Measurements from ENCODE around the gene PPP2R2B. TPM values are rescaled to one million over a fixed set of nuclear protein-coding genes. Genes with fewer than 3 reads are reported as not detected.
"Not testable (repeated sequence)": the region's sequence is repeated elsewhere in the genome, so short reads cannot be mapped to it uniquely, and the experiment has no call there.

The PPP2R2B gene
- total RNA-seq, 1 experiment from 2014 or later, result not detected

GRCh38 chr5:146560205-146560812, 318.2 kb downstream of the PPP2R2B start:
- Histone ChIP-seq H3K36me3 (ENCODE audit: low read depth, low read length) (no peaks in the 10 kb centered on the region), H3K27me3 (ENCODE audit: low read length) (peaks cover 4% of the 10 kb centered on the region; the same call in 1 of the 2 replicates), H3K9ac (ENCODE audit: low read length) (no peak overlapping the region), H3K4me1 (ENCODE audit: insufficient read depth, low read length) (peaks cover 18% of the 10 kb centered on the region), H2AFZ (ENCODE audit: low read length) (no peak overlapping the region), H3K4me3 (ENCODE audit: low read length) (no peak overlapping the region), H3K9me3 (ENCODE audit: low read length) (no peaks in the 10 kb centered on the region), H4K20me1 (ENCODE audit: low read length) (no peaks in the 10 kb centered on the region), H3F3A (ENCODE audit: low read length, unreplicated experiment) (no peaks in the 10 kb centered on the region), H3K4me2 (ENCODE audit: low read length) (no peak overlapping the region), H3K79me2 (ENCODE audit: low read length) (no peaks in the 10 kb centered on the region), H3K9me2 (replicated peaks; ENCODE audit: low read length) (no peaks in the 10 kb centered on the region), H3K27ac (ENCODE audit: low read length) (no peak overlapping the region)
- no peak for ATAC-seq
- TF ChIP-seq EZH2phosphoT487 (IDR thresholded peaks at IDR 0.05; ENCODE audit: borderline replicate concordance, low read length), result no peak
- ChIA-PET POLR2A (ENCODE audit: unreplicated experiment) (no interaction called here), CTCF (no interaction called here)
- no TSS peak for BruUV-seq (replicated peaks)
- DNase-seq, result peak; percentile 19
- intact Hi-C loops (cut with micrococcal nuclease), result no loop called here

GRCh38 chr5:146556884-146557283, 321.7 kb downstream of the PPP2R2B start:
- BruUV-seq (replicated peaks); H3K79me2 ChIP-seq (ENCODE audit: low read length); DNase-seq; H3K9ac ChIP-seq (ENCODE audit: low read length); intact Hi-C loops (cut with micrococcal nuclease); H3F3A ChIP-seq (ENCODE audit: low read length, unreplicated experiment); H3K4me3 ChIP-seq (ENCODE audit: low read length); POLR2A ChIA-PET (ENCODE audit: unreplicated experiment); H2AFZ ChIP-seq (ENCODE audit: low read length); H3K36me3 ChIP-seq (ENCODE audit: low read depth, low read length); H3K9me2 ChIP-seq (replicated peaks; ENCODE audit: low read length); ATAC-seq; H3K4me2 ChIP-seq (ENCODE audit: low read length); H4K20me1 ChIP-seq (ENCODE audit: low read length); H3K4me1 ChIP-seq (ENCODE audit: insufficient read depth, low read length); CTCF ChIA-PET; H3K27ac ChIP-seq (ENCODE audit: low read length); H3K9me3 ChIP-seq (ENCODE audit: low read length): not testable (repeated sequence)
- H3K27me3 ChIP-seq (ENCODE audit: low read length), result peaks cover 30% of the 10 kb centered on the region

GRCh38 chr5:146553446-146553845, 325.1 kb downstream of the PPP2R2B start:
- H3K4me3 ChIP-seq (ENCODE audit: low read length), result no peak overlapping the region
- no peak overlapping the region for H2AFZ ChIP-seq (ENCODE audit: low read length)
- H3K9me3 ChIP-seq (ENCODE audit: low read length), result no peaks in the 10 kb centered on the region
- no peaks in the 10 kb centered on the region for H3K36me3 ChIP-seq (ENCODE audit: low read depth, low read length)
- ChIA-PET POLR2A (ENCODE audit: unreplicated experiment) (no interaction called here), CTCF (no interaction called here)
- H3K4me2 ChIP-seq (ENCODE audit: low read length), result no peak overlapping the region
- H3K79me2 ChIP-seq (ENCODE audit: low read length), result no peaks in the 10 kb centered on the region
- intact Hi-C loops (cut with micrococcal nuclease), result no loop called here
- TF ChIP-seq EZH2 (IDR thresholded peaks at IDR 0.05; ENCODE audit: low read length, unreplicated experiment) (no peak), EZH2phosphoT487 (IDR thresholded peaks at IDR 0.05; ENCODE audit: borderline replicate concordance, low read length) (no peak), CTCF (conservative IDR thresholded peaks at IDR 0.05; ENCODE audit: low read depth, low read length) (no peak)
- no peak overlapping the region for H3K9ac ChIP-seq (ENCODE audit: low read length)
- H4K20me1 ChIP-seq (ENCODE audit: low read length), result no peaks in the 10 kb centered on the region
- H3K27ac ChIP-seq (ENCODE audit: low read length), result no peak overlapping the region
- peaks cover 61% of the 10 kb centered on the region for H3K27me3 ChIP-seq (ENCODE audit: low read length)
- no peaks in the 10 kb centered on the region for H3F3A ChIP-seq (ENCODE audit: low read length, unreplicated experiment)
- H3K4me1 ChIP-seq (ENCODE audit: insufficient read depth, low read length), result no peaks in the 10 kb centered on the region
- ATAC-seq, result no peak
- H3K9me2 ChIP-seq (replicated peaks; ENCODE audit: low read length), result no peaks in the 10 kb centered on the region
- no TSS peak for BruUV-seq (replicated peaks)
- no peak for DNase-seq

- no peaks in the 10 kb centered on the region for H4K20me1 ChIP-seq (ENCODE audit: low read length)
- H3F3A ChIP-seq (ENCODE audit: low read length, unreplicated experiment), result no peaks in the 10 kb centered on the region
- H3K79me2 ChIP-seq (ENCODE audit: low read length), result no peaks in the 10 kb centered on the region
- BruUV-seq (replicated peaks), result no TSS peak
- ATAC-seq (no peak), DNase-seq (no peak)
- H3K9me2 ChIP-seq (replicated peaks; ENCODE audit: low read length), result no peaks in the 10 kb centered on the region
- intact Hi-C loops (cut with micrococcal nuclease), result no loop called here
- POLR2A ChIA-PET (ENCODE audit: unreplicated experiment), result no interaction called here
- H3K27me3 ChIP-seq (ENCODE audit: low read length), result peaks cover 62% of the 10 kb centered on the region
- H3K9me3 ChIP-seq (ENCODE audit: low read length), result no peaks in the 10 kb centered on the region
- no peak for TF ChIP-seq CTCF (conservative IDR thresholded peaks at IDR 0.05; ENCODE audit: low read depth, low read length)
- TF ChIP-seq EZH2phosphoT487 (IDR thresholded peaks at IDR 0.05; ENCODE audit: borderline replicate concordance, low read length), result no peak
- no peak for TF ChIP-seq EZH2 (IDR thresholded peaks at IDR 0.05; ENCODE audit: low read length, unreplicated experiment)
- no peak overlapping the region for H3K9ac ChIP-seq (ENCODE audit: low read length)
- H3K36me3 ChIP-seq (ENCODE audit: low read depth, low read length), result no peaks in the 10 kb centered on the region
- no peak overlapping the region for H3K4me2 ChIP-seq (ENCODE audit: low read length)
- H3K27ac ChIP-seq (ENCODE audit: low read length), result no peak overlapping the region
- CTCF ChIA-PET, result no interaction called here
- no peak overlapping the region for H3K4me3 ChIP-seq (ENCODE audit: low read length)
- no peak overlapping the region for H2AFZ ChIP-seq (ENCODE audit: low read length)
- H3K4me1 ChIP-seq (ENCODE audit: insufficient read depth, low read length), result no peaks in the 10 kb centered on the region
Observed at GRCh38 chr5:146549615-146550014, 328.9 kb downstream of the PPP2R2B start.

Data from PC-3 (cell line).